MCF 10A (cell line): ENCODE measurements around the gene CPE. TPM values are rescaled to one million over a fixed set of nuclear protein-coding genes. Genes with fewer than 3 reads are reported as not detected.

Experiments
- BruUV-seq: library from RNA; stranded (reverse); fragments of 400-500 nt; replicated peaks from 2 replicates; lab custom pipeline; 2021; lab: Mats Ljungman, UMichigan
- CTCF ChIA-PET: fragments of 300-600 bp; sonication (Branson Sonifier 250); formaldehyde crosslinking; extraction: SDS; loops from one replicate; lab custom pipeline; 2021; ENCODE audit warnings: antibody characterized with exemption, inconsistent platforms; lab: Yijun Ruan, JAX
- POLR2A ChIA-PET: fragments of 300-600, 350-650 bp; sonication (Branson Sonifier 250); formaldehyde crosslinking; extraction: SDS; loops from one replicate; lab custom pipeline; 2020; ENCODE audit warnings: antibody characterized with exemption, inconsistent platforms; lab: Yijun Ruan, JAX
- DNase-seq: peaks from one replicate; pipeline ENCODE4 v3.0.0-alpha.2; 2018; ENCODE audit not compliant: unreplicated experiment
- H3K27ac Mint-ChIP-seq: one replicate; pipeline ENCODE4 v1.8.0; 2022; ENCODE audit warnings: mild to moderate bottlenecking, low read depth, mixed read lengths; ENCODE audit not compliant: unreplicated experiment
- H3K27me3 Mint-ChIP-seq: one replicate; pipeline ENCODE4 v1.8.0; 2022; ENCODE audit warnings: mixed read lengths; ENCODE audit not compliant: insufficient read depth, unreplicated experiment
- H3K36me3 Mint-ChIP-seq: one replicate; pipeline ENCODE4 v1.8.0; 2022; ENCODE audit warnings: mild to moderate bottlenecking, moderate library complexity, mixed read lengths; ENCODE audit not compliant: insufficient read depth, unreplicated experiment
- H3K4me1 Mint-ChIP-seq: one replicate; pipeline ENCODE4 v1.8.0; 2022; ENCODE audit warnings: mixed read lengths; ENCODE audit not compliant: insufficient read depth, unreplicated experiment
- H3K4me3 Mint-ChIP-seq: one replicate; pipeline ENCODE4 v1.8.0; 2022; ENCODE audit warnings: mild to moderate bottlenecking, moderate library complexity, mixed read lengths; ENCODE audit not compliant: unreplicated experiment
- H3K9me3 Mint-ChIP-seq: one replicate; pipeline ENCODE4 v1.8.0; 2022; ENCODE audit warnings: mixed read lengths; ENCODE audit not compliant: unreplicated experiment
- intact Hi-C: fragments of 100-400 bp; cut with micrococcal nuclease; formaldehyde crosslinking; loops from 2 replicates; pipeline ENCODE4 v1.14.1; 2022
- total RNA-seq: library from RNA; stranded (reverse); gene quantifications from 2 replicates; pipeline ENCODE4 v1.2.3, GENCODE V29; 2022
- TF ChIP-seq, protein P1 (sequence below): fragments of 200-600 bp; IDR thresholded peaks from one replicate; pipeline ENCODE4 v1.8.0; 2022; ENCODE audit warnings: antibody characterized with exemption, mild to moderate bottlenecking; ENCODE audit not compliant: unreplicated experiment

CPE gene
- total RNA-seq, 1 experiment from 2014 or later = 8.3 TPM

DNA sequence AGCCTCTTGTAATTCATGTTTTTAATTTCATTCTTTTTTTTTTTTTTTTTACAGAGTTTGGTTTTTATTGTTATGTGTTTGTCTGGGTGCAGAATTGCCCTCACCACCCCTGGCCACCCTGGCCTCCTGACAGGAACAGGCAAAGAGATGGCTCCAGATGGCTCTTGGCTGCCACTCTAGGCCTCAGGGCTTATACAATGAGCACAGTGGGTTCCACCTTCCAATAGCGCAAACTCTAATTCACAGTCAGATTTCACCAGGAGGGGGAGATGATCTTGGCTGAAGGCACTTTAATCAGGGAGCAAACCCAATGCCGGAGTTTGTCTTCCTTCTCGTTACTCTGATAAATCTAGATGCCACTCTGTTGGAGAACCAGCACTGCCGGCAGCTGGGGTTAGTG lies 24.8 kb downstream of the CPE start:
- ChIA-PET POLR2A (no interaction called here), CTCF (interaction anchor here (1.1 kb wide), 1 partner anchor 25 kb away, joined by 4 read pairs; the partner anchor contains the start of gene CPE)
- Mint-ChIP-seq H3K27me3 (no peaks in the 10 kb centered on the region), H3K4me3 (no peak overlapping the region), H3K27ac (no peak overlapping the region), H3K36me3 (no peaks in the 10 kb centered on the region), H3K4me1 (no peaks in the 10 kb centered on the region), H3K9me3 (no peaks in the 10 kb centered on the region)
- TF ChIP-seq, protein P1, sequence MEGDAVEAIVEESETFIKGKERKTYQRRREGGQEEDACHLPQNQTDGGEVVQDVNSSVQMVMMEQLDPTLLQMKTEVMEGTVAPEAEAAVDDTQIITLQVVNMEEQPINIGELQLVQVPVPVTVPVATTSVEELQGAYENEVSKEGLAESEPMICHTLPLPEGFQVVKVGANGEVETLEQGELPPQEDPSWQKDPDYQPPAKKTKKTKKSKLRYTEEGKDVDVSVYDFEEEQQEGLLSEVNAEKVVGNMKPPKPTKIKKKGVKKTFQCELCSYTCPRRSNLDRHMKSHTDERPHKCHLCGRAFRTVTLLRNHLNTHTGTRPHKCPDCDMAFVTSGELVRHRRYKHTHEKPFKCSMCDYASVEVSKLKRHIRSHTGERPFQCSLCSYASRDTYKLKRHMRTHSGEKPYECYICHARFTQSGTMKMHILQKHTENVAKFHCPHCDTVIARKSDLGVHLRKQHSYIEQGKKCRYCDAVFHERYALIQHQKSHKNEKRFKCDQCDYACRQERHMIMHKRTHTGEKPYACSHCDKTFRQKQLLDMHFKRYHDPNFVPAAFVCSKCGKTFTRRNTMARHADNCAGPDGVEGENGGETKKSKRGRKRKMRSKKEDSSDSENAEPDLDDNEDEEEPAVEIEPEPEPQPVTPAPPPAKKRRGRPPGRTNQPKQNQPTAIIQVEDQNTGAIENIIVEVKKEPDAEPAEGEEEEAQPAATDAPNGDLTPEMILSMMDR = no peak
- BruUV-seq = no TSS peak
- intact Hi-C loops = no loop called here
- no peak for DNase-seq

DNA sequence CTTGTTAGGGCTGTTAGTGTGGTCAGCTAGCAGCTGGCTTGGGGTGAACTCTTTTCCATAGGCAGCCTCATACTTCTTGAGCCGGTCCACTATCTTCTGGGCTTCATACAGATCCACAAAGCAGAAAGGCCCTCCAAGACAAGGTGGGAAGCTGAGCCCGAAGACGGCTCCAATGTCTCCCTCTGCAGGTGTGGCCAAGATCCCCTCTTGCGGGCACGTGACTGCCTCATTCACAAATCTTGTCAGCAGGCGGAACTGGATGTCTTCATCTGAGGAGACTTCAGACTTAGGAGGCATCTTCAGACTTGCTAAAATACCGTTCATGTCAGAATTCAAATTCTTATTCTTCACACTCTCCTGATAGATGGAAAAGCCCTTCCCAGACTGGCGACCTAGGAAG lies 25.3 kb downstream of the CPE start:
- intact Hi-C loops = no loop called here
- Mint-ChIP-seq H3K36me3 (no peaks in the 10 kb centered on the region), H3K4me3 (no peak overlapping the region), H3K27me3 (no peaks in the 10 kb centered on the region), H3K27ac (no peak overlapping the region), H3K4me1 (no peaks in the 10 kb centered on the region), H3K9me3 (no peaks in the 10 kb centered on the region)
- CTCF ChIA-PET = interaction anchor here (1.1 kb wide), 1 partner anchor 25 kb away, joined by 4 read pairs; the partner anchor contains the start of gene CPE
- no TSS peak for BruUV-seq
- POLR2A ChIA-PET = no interaction called here
- no peak for DNase-seq
- TF ChIP-seq, protein P1 = no peak

DNA sequence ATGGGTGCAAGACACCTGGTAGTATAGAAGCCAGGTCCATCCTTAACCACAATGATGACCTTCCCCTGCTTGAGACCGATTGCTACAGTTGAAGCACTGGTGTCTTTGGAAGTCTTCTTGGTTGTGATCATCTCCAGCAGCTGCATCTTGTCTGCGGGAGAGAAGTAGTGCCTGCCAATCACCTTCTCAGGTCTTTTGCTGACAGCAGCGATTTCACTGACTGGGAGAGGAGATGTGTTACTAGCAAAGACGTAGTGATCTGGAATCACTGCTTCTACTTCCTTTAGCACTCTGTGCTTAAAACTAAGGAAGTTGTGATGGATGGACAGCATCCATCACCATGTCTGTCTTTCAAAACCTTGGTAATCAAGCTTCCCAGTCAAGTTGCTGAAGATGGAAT lies 25.9 kb downstream of the CPE start:
- CTCF ChIA-PET = interaction anchor here (0.7 to 1.1 kb wide), 4 partner anchors 20 to 59 kb away, joined by 3 to 4 read pairs (median 4); partner anchors contain the start of gene CPE
- H3K36me3 Mint-ChIP-seq = no peaks in the 10 kb centered on the region
- TF ChIP-seq, protein P1 = no peak
- no peaks in the 10 kb centered on the region for H3K27me3 Mint-ChIP-seq
- no peak overlapping the region for H3K27ac Mint-ChIP-seq
- POLR2A ChIA-PET = no interaction called here
- H3K4me1 Mint-ChIP-seq = no peaks in the 10 kb centered on the region
- no peak overlapping the region for H3K4me3 Mint-ChIP-seq
- DNase-seq = no peak
- no TSS peak for BruUV-seq
- no peaks in the 10 kb centered on the region for H3K9me3 Mint-ChIP-seq
- intact Hi-C loops = no loop called here

DNA sequence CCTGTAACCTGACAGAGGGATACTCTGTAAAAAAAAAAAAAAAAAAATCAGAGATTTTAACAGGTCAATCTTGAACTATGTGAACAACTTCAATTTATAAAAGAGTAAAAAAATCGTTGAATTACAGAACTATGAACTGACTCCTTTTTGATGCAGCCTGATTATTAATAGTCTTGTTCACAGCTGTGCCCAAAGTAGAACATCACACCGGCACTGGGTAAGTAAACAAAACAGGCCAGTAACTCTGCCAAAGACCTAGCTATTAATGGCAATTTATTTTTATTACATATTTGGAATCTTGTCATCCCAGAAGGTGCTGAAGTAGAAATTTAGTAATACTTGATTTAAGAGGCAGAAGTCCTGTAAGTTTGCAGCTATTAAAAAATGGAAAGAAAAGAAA lies 31.4 kb downstream of the CPE start:
- ChIA-PET POLR2A (interaction anchor here (0.9 kb wide), 1 partner anchor 9 kb away, joined by 3 read pairs; no protein-coding TSS in a partner anchor), CTCF (interaction anchor here (0.7 kb wide), 2 partner anchors 11 to 89 kb away, joined by 3 read pairs; no protein-coding TSS in a partner anchor)
- Mint-ChIP-seq H3K36me3 (no peaks in the 10 kb centered on the region), H3K9me3 (no peaks in the 10 kb centered on the region), H3K27ac (no peak overlapping the region), H3K4me3 (no peak overlapping the region), H3K4me1 (peaks cover 6% of the 10 kb centered on the region), H3K27me3 (no peaks in the 10 kb centered on the region)
- intact Hi-C loops = no loop called here
- no TSS peak for BruUV-seq
- TF ChIP-seq, protein P1 = no peak
- DNase-seq = no peak
